AG09309 (cell line): Measurements from ENCODE around the gene FAM184B.
"Not testable (repeated sequence)": the region's sequence is repeated elsewhere in the genome, so short reads cannot be mapped to it uniquely, and the experiment has no call there.

Experiments used
- DNase-seq: peaks from one replicate; pipeline ENCODE4 v3.0.0-alpha.2; 2010; ENCODE audit warnings: low read depth
- H3K4me3 ChIP-seq: 2 replicates; pipeline ENCODE4 v1.5.1; 2011; ENCODE audit warnings: mild to moderate bottlenecking, low read depth, low read length, moderate library complexity; ENCODE audit not compliant: control insufficient read depth
- TF ChIP-seq, protein P1 (sequence below): IDR thresholded peaks from 2 replicates; pipeline ENCODE4 v1.5.1; 2011; ENCODE audit warnings: mild to moderate bottlenecking, low read depth, low read length, inconsistent platforms; ENCODE audit not compliant: insufficient read depth, control insufficient read depth; ENCODE audit errors: missing control alignments

Gene FAM184B

DNA sequence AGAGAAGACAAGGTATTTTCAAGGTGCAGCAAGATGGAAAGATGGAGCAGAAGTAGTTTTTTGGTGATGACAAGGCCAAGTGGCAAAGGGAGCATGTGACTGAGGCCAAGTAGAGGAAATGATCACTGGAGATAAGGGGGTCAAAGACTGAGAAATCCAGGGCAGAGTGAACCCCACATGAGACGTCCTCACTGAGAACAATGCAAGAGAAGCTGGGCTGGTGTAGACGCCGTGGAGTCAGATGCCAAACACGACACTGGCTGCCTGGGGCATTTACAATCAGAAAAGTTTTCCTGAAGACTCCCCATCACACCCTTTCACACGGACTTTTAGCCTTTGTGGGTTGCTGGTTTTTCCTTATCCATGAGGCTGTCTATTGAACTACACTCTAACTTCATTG lies 69.3 kb downstream of the FAM184B start:
- TF ChIP-seq, protein P1, sequence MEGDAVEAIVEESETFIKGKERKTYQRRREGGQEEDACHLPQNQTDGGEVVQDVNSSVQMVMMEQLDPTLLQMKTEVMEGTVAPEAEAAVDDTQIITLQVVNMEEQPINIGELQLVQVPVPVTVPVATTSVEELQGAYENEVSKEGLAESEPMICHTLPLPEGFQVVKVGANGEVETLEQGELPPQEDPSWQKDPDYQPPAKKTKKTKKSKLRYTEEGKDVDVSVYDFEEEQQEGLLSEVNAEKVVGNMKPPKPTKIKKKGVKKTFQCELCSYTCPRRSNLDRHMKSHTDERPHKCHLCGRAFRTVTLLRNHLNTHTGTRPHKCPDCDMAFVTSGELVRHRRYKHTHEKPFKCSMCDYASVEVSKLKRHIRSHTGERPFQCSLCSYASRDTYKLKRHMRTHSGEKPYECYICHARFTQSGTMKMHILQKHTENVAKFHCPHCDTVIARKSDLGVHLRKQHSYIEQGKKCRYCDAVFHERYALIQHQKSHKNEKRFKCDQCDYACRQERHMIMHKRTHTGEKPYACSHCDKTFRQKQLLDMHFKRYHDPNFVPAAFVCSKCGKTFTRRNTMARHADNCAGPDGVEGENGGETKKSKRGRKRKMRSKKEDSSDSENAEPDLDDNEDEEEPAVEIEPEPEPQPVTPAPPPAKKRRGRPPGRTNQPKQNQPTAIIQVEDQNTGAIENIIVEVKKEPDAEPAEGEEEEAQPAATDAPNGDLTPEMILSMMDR = no peak
- DNase-seq = no peak
- H3K4me3 ChIP-seq = no peak overlapping the region

DNA sequence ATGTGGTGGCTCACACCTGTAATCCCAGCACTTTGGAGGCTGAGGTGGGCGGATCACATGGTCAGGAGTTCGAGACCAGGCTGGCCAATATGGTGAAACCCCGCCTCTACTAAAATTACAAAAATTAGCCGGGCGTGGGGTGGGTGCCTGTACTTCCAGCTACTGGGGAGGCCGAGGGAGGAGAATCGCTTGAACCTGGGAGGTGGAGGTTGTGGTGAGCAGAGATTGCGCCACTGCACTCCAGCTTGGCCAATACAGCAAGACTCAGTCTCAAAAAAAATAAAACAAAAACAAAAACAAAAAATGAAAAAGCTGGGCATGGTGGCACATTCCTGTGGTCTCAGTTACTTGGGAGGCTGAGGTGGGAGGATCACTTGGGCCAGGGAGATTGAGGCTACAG lies 70.2 kb downstream of the FAM184B start:
- not testable (repeated sequence) for DNase-seq, H3K4me3 ChIP-seq

DNA sequence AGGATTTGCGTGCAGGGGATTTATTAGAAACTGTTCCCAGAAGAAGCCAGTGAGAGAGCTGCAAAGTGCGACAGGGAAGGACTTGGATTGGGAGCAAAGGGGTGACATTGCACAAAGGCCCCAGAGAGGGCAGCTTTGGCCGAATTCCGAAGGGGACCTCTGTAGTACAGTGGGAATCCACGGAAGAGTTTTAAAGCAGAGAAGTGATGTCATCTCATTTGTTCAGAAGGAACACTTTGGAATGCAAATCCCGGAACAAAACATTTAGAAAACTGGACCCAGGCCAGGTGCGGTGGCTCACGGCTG lies 71.7 kb downstream of the FAM184B start:
- H3K4me3 ChIP-seq = no peak overlapping the region
- TF ChIP-seq, protein P1 = no peak
- DNase-seq = no peak

DNA sequence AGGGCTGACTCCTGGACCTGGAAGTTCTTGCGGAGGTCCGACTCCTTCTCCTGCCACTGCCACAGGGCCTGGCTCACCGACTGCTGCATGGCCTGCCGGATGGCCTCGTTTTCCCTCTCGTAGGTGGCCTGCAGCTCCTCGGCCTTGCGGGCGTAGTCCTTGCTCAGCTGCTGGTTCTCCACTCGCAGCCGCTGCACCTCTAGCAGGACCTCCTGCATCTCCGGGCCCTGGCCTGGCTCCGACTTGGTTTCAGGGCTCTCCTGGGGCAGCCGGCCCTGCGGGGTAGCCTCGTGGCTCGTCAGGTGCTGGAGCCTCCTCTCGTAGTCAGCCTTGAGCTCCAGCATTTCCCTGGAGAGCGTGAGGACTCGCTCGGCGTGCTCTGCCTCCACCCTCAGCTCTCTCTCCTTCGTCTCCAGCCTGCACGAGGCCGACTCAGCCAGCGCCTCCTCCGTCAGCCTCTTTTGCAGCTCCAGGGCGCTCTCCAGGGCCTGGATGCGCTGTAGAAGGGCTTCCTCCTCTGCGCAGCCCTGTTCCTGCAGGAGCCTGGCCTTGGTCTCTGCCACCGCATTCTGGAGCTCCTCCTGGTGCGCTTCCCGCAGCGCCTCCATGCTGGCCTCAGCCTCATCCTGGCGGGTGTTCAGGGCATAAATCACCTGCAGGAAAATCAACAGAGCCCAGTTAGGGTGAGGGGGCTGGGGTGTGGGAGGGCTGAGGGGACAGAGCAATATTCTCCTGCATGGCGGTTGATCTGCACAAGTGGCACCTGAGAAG lies 72.2 kb downstream of the FAM184B start:
- no peak for DNase-seq
- no peak overlapping the region for H3K4me3 ChIP-seq
- TF ChIP-seq, protein P1 = no peak

DNA sequence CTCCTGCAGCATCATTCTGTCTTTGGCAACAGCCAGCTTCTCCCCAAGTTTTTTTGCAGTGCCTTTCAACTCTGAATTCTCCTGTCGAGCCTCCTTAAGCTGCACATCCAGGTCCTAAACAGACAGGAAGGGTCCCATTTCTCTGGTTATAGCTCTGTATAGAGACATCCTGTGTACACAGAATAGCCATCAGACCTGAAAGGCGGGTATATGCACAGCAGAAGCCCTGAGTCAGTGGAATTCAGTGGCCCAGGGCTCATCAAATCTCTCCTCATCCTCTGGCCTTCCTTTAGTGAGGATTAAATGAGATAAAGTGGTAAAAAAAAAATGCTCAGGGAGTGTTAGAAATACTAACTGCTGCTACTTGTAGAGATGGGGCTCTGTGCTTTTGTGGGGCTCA lies 73.8 kb downstream of the FAM184B start:
- no peak overlapping the region for H3K4me3 ChIP-seq
- DNase-seq = no peak
- TF ChIP-seq, protein P1 = no peak

DNA sequence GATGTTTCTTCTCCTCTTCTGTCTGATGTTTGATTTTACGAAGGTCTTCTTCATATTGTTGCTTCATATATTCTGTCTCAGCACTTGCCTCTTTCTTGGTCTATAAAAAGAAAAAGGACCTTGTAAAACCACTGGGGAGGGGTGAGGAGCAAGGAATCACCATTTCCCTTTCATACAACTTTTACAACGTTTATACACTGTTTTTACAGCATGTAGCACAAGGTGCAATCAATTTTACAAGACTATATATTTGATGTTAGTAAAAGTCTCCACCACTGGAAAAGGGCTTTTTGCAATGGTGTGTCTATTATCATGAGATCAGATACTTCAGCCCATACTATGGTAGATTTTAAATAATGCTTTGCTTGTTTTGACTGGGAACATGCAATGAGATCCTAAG lies 76.3 kb downstream of the FAM184B start:
- DNase-seq = no peak
- TF ChIP-seq, protein P1 = no peak
- H3K4me3 ChIP-seq = no peak overlapping the region

DNA sequence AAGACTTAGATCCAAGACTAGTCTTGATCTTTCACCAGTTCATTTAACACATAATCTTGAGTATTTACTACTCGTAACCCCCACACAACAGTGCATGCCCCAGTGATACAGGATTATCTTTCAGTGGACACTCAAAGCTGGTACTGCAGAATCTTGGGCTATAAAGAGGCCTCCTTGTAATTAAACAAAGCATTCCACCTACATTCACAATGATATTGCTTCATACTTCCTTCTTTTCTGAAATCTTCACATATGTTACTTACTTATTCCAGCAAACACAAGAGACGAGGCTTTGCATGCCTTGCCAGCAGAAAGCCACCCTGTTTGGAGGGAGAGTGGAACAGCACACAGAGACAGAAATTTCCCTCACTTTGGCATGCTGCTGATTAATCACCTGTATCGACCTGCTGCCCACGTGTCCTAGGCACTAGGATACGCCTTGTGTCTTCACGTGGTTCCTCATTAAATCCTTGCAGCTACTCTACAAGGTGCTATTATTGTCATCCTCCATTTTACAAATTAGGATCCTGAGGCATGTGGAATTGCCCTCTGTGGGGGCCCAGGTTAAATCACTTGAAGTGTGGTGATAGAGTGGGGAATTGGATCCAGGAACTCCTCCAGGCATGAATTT lies 77.3 kb downstream of the FAM184B start:
- DNase-seq = no peak
- TF ChIP-seq, protein P1 = no peak
- no peak overlapping the region for H3K4me3 ChIP-seq
